ENCODE results near the gene HAO2. TPM values are rescaled to one million over a fixed set of nuclear protein-coding genes. Genes with fewer than 3 reads are reported as not detected.
"Not testable (repeated sequence)": the region's sequence is repeated elsewhere in the genome, so short reads cannot be mapped to it uniquely, and the experiment has no call there.

Gene HAO2
- total RNA-seq, 2 donors from 2014 or later: not detected

DNA sequence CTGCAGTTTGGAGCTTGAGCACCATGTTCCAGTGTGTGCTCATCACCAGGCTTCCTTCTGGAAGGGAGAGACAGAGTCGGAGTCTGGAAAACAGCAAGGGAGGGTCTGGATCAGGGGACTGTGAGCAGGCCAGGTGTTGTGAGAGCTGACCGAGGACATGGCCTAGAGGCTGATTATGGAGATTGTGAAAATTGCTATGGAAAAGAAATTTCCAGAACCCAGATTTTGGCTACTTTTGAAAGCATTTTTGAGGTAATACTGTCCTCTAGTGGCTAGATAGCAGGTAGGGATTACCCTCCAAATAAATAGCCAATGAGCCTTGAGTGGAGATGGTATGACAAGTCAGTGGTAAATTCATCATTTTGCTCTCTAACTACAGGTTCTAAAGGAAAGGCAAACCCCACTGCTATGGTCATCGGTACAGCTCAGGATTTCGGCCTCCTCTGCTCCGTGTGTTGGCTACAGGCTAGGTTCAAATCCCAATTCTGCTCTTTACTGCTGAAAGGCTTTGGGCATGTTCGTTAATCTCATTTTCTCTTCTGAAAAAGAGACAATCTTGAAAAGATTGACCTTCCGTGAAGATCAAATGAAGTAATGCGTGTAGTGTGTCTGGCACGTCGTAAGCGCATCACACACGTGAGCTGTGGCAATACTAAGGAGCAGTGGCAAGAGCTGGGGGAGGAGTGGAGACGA is 1.0 kb upstream of the HAO2 start:
- H3K27ac Mint-ChIP-seq: no peak overlapping the region
- H3K36me3 Mint-ChIP-seq: no peaks in the 10 kb centered on the region
- no peak for DNase-seq (ENCODE audit: low spot score in 2 of 2)
- H3K9me3 Mint-ChIP-seq: no peaks in the 10 kb centered on the region
- peak in 1 of 2 donors; percentile 34 for ATAC-seq

DNA sequence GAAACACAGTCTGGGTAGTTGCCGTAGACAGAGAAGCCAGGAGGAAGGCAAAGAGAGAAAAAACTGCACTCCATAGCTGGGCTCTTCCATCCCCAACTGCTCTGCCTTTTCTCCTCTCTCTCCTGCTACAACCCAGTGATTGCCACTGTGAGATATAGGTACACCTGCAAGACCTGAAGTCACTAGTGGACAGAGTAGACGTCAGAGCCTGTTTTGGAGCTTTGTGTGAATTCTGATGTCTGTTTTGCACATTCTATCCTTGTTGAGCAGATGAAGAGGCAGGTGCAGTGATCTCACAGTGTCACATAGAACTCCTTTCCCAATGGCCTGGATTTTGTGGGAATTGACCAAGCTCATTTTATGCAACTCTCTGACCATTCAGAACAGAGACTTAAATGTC is 2.2 kb downstream of the HAO2 start:
- no peak for DNase-seq (ENCODE audit: low spot score in 2 of 2)
- Mint-ChIP-seq H3K27ac (no peak overlapping the region), H3K9me3 (no peaks in the 10 kb centered on the region), H3K36me3 (no peaks in the 10 kb centered on the region)
- ATAC-seq: no peak

DNA sequence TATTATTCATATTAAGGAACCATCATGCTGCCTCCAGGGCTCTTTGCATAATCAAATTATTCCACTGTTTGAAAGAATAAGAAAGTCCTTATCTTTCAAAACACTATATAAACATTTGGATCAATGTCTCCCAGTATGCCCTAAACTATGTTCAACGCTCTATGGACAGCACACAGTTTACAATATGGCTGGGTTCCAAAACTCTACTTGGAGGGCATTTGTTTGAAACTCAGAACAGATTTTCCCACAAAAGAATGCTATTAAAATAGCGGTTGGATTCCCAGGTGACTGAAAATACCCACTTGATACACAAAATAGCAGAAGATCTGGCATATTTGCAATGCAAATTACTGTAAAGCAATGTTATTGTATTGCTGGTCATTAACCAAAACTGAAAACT is 3.2 kb downstream of the HAO2 start:
- no peak overlapping the region for H3K27ac Mint-ChIP-seq
- H3K9me3 Mint-ChIP-seq: no peaks in the 10 kb centered on the region
- no peak for ATAC-seq
- no peak for DNase-seq (ENCODE audit: low spot score in 2 of 2)
- no peaks in the 10 kb centered on the region for H3K36me3 Mint-ChIP-seq

DNA sequence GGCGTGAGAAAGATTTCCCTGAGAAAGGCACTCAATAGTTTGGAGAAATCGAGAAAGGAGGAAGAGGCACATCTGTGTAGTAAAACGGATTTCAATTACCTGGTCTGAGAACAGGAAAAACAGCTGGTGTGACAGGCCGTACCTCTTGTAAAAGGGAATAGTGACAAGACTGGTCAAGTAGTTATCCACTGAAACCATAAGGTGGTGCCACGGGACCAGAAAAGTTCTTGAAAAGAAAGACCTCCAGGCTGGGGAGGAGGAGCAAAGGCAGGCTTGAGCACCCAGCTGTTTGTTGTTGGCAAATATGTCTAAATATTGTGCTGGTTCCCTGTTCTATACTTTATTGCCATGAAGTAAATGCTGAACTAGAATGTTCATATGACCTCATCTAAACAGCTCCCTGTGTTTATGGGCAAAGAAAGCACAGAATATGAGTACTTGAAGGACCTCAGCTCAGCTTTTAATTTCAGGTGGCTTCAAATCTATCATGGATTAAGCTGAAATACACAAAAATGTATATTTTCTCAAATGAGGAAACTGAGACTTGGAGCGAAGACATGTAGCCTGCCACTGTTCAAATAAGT is 4.0 kb downstream of the HAO2 start:
- no peak for DNase-seq (ENCODE audit: low spot score in 2 of 2)

DNA sequence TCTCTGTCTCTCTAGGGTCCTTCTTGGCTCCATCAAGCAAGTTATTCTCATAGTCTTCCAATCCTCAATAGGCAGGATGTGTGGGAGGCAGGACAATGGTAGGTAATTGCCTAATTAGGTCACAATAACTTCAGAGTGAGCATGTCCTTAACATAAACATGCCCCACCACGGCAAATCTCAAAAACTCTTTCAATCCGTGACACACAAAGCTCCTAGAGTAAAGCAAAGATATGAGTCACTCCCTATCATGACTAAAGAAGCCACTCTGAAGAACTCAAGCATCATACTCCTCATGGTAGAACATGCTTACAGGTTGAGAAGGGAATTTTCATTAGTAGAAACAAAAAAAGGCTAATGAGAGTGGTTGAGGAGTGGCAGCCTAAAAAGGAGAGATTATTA is 4.9 kb downstream of the HAO2 start:
- ATAC-seq (peak; percentile 18 to 86), DNase-seq (ENCODE audit: low spot score in 2 of 2) (no peak)
- no peak overlapping the region for H3K27ac Mint-ChIP-seq
- H3K9me3 Mint-ChIP-seq: peaks cover 1 to 9% of the 10 kb centered on the region in 2 donors
- no peaks in the 10 kb centered on the region for H3K36me3 Mint-ChIP-seq

More for the DNA sequence above, 4.0 kb downstream of the HAO2 start:
- Mint-ChIP-seq H3K36me3 (no peaks in the 10 kb centered on the region), H3K9me3 (peaks cover 0 to 5% of the 10 kb centered on the region in 2 donors), H3K27ac (no peak overlapping the region)
- ATAC-seq: no peak

DNA sequence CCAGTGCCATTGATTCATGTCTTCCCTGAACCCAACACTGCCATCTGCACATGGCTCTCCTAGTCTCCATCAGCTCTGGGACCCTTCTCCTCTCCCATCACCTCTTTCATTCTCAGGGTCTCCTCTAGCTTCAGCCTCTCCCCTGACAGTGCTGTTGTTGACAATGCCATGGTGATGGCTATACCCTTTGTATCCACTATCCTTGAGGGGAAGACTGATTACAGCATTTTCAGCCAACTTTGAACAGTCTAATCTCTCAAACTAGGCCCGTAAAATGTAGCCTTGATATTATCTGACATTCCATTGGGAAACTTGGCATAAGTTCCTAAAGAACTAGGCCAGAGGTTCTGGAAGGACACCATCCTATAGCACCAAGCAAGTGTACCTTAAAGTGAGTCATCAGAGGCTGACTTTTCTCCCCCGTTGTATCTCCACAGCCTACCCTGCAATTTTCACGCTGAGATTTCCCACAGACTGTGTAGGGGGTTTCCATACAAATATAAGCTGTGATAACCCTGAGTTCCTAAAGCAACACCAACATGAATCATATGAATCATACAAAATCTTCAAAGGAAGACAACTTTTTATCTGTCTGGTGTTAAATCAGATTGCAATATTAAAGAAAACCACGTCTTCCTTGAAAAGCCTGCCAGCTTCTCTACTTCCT is 5.8 kb downstream of the HAO2 start:
- Mint-ChIP-seq H3K36me3 (no peaks in the 10 kb centered on the region), H3K9me3 (peaks cover 4 to 13% of the 10 kb centered on the region in 2 donors), H3K27ac (no peak overlapping the region)
- ATAC-seq (peak in 1 of 2 donors; percentile 79), DNase-seq (ENCODE audit: low spot score in 2 of 2) (no peak)

DNA sequence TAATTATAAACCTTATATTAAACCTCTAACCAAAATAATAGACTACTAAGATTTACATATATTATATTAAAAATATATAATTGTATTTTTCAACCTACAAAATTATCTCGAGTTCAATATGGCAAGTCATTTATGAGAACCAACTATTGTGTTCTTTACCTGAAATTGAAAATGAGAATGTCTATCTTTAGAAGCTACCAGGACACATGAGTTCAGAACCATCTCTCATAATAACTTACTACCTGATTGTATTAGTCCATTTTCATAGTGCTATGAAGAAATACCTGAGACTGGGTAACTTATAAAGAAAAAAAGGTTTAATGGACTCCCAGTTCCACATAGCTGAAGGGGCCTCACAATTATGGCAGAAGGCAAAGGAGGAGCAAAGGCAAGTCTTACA is 6.8 kb downstream of the HAO2 start:
- Mint-ChIP-seq H3K9me3 (peaks cover 4 to 13% of the 10 kb centered on the region in 2 donors), H3K36me3 (no peaks in the 10 kb centered on the region), H3K27ac (no peak overlapping the region)
- ATAC-seq (no peak), DNase-seq (ENCODE audit: low spot score in 2 of 2) (no peak)

DNA sequence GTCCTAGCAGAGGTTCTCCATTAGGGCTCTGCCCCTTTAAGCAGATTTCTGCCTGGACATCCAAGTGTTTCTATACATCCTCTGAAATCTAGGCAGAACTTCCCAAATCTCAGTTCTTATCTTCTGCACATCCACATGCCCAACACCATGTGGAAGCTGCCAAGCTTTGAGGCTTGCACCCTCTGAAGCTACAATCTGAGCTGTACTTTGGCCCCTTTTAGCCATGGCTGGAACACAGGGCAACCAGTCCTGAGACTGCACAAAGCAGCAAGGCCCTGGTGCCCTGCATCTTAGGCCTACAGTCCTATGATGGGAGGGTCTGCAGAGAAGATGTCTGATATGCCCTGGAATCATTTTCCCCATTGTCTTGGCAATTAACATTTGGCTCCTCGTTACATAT is 8.0 kb downstream of the HAO2 start:
- DNase-seq (ENCODE audit: low spot score in 2 of 2): no peak
- no peak overlapping the region for H3K27ac Mint-ChIP-seq
- H3K36me3 Mint-ChIP-seq: no peaks in the 10 kb centered on the region
- no peak for ATAC-seq
- peaks cover 4 to 13% of the 10 kb centered on the region in 2 donors for H3K9me3 Mint-ChIP-seq

DNA sequence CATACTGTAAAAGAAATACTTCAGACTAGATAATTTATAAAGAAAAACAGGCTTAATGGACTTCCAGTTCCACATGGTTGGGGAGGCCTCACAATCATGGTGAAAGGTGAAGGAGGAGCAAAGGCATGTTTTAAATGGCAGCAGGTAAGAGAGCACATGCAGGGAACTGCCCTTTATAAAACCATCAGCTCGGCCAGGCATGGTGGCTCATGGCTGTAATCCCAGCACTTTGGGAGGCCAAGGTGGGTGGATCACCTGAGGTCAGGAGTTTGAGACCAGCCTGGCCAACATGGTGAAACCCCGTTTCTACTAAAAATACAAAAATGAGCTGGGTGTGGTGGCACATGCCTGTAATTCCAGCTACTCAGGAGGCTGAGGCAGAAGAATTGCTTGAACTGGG is 9.0 kb downstream of the HAO2 start:
- not testable (repeated sequence) for H3K36me3 Mint-ChIP-seq; DNase-seq (ENCODE audit: low spot score in 2 of 2); H3K27ac Mint-ChIP-seq; ATAC-seq
- H3K9me3 Mint-ChIP-seq: peaks cover 4 to 13% of the 10 kb centered on the region in 2 donors

DNA sequence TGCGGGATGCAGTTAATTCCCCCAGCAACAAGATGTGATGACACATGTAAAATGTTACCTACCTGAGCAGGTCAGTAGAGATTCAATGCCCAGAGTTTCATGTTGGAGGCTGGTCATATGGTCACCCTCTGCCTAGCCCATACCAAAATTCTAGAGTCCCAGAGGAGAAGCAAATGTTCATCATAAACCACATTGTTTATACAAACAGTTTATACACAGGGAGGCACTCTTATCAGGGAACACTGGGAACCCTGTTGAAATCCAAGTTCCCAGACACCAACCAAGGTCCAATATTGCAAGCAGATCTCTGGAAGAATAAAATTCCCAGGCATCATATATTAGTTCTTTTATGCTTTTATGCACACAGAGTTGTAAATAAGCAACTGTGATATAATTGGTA is 10.5 kb downstream of the HAO2 start:
- Mint-ChIP-seq H3K36me3 (no peaks in the 10 kb centered on the region), H3K9me3 (peaks cover 4 to 13% of the 10 kb centered on the region in 2 donors), H3K27ac (no peak overlapping the region)
- no peak for DNase-seq (ENCODE audit: low spot score in 2 of 2)
- no peak for ATAC-seq

DNA sequence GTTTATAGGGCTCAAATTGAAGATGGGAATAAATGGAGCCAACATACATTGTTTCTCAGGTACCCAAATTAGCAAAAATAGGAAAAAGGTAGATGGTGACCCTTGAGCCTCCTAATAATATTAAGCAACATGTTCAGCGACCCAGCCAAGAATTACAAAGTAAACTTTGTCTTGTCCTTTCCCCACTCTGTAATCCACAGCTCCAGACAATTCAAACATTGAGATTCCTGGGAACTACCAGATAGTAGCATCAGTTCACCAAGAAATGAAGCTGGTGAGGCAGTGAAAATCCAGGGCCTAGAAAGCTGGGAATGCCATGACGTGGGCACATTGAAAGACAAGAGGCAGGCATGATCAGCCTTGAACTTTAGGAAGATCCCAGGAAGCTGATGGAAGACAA is 11.7 kb downstream of the HAO2 start:
- H3K27ac Mint-ChIP-seq: no peak overlapping the region
- peaks cover 4 to 13% of the 10 kb centered on the region in 2 donors for H3K9me3 Mint-ChIP-seq
- no peak for ATAC-seq
- H3K36me3 Mint-ChIP-seq: no peaks in the 10 kb centered on the region
- no peak for DNase-seq (ENCODE audit: low spot score in 2 of 2)

DNA sequence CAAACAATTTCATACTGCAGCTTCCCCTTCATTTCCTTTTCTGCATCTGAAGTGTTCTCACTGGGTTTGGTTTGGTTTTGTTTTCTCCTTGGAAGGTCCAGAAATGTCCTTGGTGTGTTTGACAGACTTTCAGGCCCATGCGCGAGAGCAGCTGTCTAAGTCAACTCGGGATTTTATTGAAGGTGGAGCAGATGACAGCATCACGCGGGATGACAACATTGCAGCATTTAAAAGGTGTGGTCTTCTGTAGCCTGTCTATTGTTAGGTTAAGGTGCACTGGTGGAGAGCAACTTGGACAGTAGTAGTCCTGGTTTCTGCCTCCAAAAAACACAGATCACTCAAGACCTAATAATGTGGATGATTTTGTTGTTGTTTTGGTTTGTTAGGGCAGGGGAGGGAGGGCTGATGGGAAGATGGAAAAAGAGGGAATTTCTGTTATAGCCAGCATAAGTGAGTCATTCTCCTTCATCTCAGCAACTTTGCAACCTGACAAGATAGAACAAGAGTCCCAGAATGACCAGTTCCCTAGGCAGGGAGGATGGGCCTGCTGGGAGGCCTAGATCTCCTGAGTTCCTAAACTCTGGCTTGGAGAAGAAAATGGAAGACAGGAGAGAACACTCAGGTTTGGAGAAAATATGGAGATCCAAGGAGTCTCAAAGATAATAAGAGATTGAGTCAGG is 12.5 kb downstream of the HAO2 start:
- Mint-ChIP-seq H3K9me3 (peaks cover 4 to 13% of the 10 kb centered on the region in 2 donors), H3K27ac (no peak overlapping the region), H3K36me3 (no peaks in the 10 kb centered on the region)
- ATAC-seq (no peak), DNase-seq (ENCODE audit: low spot score in 2 of 2) (no peak)

DNA sequence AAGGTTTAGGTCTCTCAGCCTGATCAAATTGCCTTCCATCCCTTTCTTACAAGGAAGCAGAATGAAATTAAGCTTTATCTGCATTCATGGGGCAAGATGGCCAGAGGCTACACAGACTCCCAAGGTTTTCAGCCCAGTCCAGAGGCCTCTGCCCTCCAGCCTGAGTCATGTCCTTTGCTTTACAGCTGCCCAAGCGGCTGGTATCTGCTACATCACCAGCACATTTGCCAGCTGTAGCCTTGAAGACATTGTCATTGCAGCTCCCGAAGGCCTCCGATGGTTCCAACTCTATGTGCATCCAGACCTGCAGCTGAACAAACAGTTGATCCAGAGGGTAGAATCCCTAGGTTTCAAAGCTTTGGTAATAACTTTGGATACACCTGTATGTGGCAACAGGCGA is 16.0 kb downstream of the HAO2 start:
- no peak for DNase-seq (ENCODE audit: low spot score in 2 of 2)
- Mint-ChIP-seq H3K36me3 (no peaks in the 10 kb centered on the region), H3K27ac (no peak overlapping the region), H3K9me3 (no peaks in the 10 kb centered on the region)
- ATAC-seq: no peak

DNA sequence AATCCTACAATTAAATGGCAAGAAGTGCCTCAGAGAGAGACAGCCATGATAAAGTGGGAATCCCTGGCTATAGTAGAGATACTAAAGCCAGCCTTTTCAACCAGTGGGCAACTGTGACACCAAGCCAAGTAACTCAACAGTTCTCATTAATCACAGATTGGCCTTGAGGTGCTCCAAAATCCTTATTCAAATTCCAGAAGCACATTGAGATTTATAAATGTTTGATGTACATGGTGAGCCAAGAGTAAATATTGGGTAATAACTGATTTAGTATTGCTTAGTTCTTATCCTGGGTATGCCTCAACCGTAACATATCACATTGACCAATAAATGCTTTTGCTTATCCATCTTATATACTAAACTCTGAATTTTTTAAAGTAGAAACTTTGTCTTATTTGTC is 17.1 kb downstream of the HAO2 start:
- DNase-seq (ENCODE audit: low spot score in 2 of 2) (no peak), ATAC-seq (no peak)
- H3K36me3 Mint-ChIP-seq: no peaks in the 10 kb centered on the region
- H3K9me3 Mint-ChIP-seq: peaks cover 0 to 3% of the 10 kb centered on the region in 2 donors
- no peak overlapping the region for H3K27ac Mint-ChIP-seq

DNA sequence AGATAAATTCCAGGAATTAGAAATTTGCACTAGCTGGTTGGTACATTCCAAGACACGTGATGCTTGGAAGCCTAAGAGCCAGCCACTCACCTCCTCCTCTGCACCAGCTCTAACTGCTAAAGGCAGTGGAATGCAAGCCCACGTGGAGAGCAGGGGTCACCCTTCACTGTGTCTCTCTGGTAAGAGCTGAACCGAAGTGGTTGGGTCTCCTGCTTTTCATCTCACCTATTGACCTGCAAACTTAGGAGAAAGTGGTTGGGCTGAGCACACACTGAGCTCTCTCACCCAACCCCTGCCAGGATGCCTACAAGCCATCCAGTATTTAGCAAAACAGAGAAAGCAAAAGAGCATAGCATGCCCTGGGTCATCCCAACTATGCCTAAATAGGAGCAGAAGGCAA is 19.3 kb downstream of the HAO2 start:
- H3K9me3 Mint-ChIP-seq: peaks cover 0 to 3% of the 10 kb centered on the region in 2 donors
- H3K27ac Mint-ChIP-seq: no peak overlapping the region
- ATAC-seq: no peak
- H3K36me3 Mint-ChIP-seq: no peaks in the 10 kb centered on the region
- DNase-seq (ENCODE audit: low spot score in 2 of 2): no peak

DNA sequence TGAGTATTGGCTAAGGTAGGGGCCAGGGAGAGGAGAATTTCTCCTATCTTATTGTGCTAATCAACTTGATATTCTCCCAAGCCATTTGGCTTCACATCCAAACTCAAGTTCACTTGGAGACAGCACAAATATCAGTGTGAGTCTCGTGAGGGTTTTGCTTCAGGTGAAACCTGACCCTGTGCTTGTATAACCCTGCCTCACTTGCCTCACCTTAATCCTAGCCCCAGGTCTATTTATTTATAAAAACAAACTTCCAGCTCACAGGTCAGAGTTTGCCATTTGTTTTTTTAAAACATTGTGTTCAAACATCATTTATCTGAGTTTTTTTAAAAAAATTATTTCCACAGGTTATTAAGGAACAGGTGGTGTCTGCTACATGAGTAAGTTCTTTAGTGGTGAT is 19.9 kb downstream of the HAO2 start:
- H3K27ac Mint-ChIP-seq: no peak overlapping the region
- H3K36me3 Mint-ChIP-seq: no peaks in the 10 kb centered on the region
- H3K9me3 Mint-ChIP-seq: peaks cover 0 to 3% of the 10 kb centered on the region in 2 donors
- no peak for DNase-seq (ENCODE audit: low spot score in 2 of 2)
- no peak for ATAC-seq

DNA sequence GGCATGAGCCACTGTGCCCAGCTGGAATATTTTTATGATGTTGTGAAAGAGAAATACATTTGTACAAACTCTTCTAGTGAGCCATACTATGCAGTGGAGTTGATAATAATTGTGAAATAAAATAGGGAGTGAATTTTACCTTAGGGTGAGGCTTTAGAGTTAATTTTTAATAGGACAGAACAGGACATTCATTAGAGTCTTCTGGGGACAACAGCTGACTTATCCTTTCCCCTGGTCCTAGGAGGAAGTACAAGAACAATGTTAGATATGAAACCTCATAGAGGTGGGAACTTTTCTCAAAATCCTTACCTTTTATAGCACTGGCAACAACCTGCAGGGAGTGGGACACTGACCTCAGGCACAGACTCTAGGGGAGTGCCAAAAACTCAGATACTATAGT is 21.9 kb downstream of the HAO2 start:
- no peak overlapping the region for H3K27ac Mint-ChIP-seq
- H3K36me3 Mint-ChIP-seq: no peaks in the 10 kb centered on the region
- ATAC-seq (no peak), DNase-seq (ENCODE audit: low spot score in 2 of 2) (no peak)
- H3K9me3 Mint-ChIP-seq: peaks cover 0 to 3% of the 10 kb centered on the region in 2 donors

Data from activated naive CD4-positive, alpha-beta T cell treated with anti-CD3 and anti-CD28 coated beads, Interleukin-2, amount 50 U/mL, for 72 hours (primary cell).